ENCODE results near the gene CRYGD.
"Not testable (repeated sequence)": the region's sequence is repeated elsewhere in the genome, so short reads cannot be mapped to it uniquely, and the experiment has no call there.

CRYGD gene

DNA sequence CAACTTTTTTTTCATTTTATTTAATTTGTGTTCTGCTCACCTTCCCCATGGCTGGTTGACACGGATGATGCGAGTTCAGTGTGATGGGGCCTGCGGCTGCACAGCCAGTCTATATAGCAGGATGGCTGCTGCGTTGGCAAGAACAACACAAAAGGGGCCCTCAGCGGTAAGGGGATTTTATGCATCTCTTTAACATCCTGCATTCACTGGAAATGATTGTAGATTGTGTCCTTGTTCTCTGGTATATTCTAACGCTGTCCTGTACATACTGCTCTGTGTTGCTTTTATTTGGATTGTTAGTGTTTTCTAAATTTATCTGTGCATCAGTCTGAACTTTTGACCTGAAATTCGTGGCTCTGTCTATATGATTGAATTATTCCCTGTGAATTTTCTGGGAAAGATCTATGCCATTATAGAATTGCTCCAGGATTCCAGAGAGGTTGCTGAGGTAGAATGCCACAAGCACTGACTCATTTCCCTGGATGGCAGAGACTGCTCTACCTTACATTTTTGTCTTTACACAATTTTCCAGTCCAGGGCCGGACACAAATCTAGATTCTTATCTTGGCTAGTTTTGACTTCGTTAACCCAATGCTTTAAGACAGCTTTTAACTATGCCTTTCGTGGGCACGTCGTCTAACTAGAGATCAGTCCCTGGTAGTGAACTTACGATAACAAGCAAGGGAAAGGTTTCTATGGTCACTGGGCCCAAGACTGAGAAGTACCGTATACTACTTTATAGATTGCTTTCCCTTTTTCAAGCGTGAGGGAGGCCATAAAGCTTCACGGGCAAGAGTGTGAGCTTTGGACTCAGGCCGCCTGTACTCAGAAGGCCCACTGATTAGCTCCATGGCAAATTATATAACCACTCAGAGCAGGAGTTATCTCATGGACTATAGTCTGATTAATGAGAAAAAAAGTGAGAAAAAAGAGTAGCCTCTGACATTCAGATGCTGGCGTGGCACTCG, 5.7 kb upstream of the CRYGD start, which contains the start of gene CRYGC:
CRYGC (minus strand) TSS at position 85 of the 968 bp plus-strand sequence; CDS start at position 49, 36 bp downstream.
- DNase-seq, result no peak

DNA sequence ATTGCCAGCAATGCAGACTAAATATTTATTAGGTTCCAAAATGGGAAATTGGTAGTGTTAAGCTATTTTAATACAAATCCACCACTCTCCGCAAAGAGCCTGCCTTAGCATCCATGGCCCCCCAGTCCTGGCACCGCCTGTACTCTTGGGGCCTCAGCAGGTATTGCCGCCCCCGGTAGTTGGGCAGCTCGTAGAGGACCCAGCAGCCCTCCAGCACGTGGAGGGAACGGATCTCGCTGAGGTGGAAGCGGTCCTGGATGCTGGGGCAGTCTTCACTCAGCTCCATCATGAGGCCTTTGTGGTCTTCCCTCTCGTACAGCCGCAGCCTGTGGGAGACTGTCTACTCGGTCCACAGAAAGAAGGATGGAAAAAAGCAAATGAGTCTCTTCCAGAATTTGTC, 3.8 kb upstream of the CRYGD start:
- no peak for DNase-seq

DNA sequence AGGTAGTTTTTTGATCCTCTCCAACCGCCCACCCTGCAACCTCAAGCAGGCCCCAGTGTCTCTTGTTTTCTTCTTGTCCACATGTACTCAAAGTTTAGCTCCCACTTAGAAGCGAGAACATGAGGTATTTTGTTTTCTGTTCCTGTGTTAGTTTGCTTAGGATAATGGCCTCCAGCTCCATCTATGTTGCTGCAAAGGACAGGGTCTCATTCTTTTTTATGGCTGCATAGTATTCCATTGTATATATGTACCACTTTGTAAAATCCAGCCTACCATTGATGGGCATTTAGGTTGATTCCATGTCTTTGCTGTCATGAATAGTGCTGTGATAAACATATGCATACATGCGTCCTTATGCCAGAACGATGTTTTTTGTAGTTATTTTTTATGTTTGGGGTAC, 2.8 kb upstream of the CRYGD start:
- DNase-seq, result no peak

DNA sequence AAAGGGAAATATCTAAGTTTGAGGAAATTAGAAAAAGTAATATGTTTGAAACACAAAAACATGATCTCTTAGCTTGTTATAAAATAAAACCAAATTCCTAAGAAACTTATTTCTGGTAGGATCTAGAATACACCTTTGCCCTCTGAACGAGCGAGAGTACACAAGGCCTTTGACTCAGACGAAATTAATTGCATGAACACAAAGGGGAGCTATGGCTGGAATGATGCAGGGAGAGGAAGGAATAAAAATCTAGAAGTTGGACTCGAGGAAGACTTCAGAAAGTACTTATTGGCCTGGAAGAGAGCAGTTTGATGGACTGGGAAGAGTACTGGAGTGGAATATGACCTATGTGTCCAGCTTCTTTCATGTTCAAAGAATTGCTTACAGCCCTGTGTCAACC, 927 bp upstream of the CRYGD start:
- DNase-seq, result no peak

DNA sequence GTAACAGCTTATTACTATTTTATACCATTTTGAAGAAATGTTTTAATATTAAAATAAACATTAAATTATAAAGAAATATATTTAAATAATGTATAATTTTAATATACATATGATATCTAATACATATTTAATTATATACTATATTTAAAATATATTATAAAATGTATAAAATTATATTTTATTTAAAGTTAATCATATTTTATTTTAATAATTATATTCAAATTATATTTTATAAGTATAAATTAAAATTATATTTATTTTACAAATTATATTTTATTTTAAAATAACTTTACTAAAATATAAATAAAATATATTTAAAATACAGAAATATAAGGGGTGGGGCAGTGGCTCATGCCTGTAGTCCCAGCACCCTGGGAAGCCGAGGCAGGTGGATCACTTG, 2.1 kb downstream of the CRYGD start:
- DNase-seq, result no peak

DNA sequence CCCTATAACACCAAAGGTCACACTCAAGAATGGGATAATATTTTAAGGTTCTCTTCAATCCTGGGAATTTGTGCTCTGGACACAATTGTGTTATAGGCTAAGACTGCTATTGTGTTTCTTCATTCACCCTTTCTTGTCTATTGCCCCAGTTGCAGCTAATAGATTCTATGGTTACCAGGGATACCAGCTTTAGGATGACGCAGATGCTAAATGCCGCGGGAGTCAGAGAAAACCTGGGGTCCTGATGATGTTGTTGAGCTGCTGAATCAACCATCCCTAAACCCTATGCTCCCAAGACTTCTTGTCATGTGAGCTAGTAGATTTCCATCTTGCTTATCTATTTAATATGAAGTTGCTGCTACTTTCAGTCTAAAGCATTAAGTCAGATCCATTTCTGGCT, 5.4 kb downstream of the CRYGD start:
- DNase-seq, result no peak

DNA sequence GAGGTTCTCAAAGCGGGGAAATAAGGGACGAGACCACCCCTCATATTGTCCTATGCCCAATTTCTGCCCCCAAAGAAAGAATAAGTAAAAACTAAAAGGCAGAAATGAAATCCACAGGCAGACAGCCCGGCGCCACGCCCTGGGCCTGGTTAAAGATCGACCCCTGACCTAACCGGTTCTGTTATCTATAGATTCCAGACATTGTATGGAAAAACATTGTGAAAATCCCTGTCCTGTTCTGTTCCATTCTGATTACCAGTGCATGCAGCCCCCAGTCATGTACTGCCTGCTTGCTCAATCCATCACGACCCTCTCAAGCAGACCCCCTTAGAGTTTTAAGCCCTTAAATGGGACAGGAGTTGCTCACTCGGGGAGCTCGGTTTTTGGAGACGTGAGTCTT, 6.9 kb downstream of the CRYGD start:
- DNase-seq, result not testable (repeated sequence)

DNA sequence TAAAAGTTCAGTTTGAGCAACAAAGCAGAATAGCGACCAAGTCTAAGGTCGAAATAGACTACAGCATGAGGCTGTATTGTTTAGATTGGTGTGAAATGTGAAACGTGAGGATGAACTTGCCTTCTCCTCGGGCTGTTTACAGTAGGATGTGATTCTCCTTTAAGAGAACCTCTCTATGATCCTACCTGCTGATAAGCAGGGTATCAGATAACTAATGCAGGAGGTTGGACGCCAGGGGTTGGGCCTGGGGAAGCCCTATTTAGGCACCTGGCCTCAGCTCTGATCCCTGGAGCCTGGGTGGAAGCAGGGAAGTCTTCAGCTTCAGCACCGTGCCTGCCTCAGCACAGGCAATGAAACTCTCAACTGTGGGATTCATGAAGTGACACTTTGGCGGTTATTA, 11.4 kb downstream of the CRYGD start:
- no peak for DNase-seq

DNA sequence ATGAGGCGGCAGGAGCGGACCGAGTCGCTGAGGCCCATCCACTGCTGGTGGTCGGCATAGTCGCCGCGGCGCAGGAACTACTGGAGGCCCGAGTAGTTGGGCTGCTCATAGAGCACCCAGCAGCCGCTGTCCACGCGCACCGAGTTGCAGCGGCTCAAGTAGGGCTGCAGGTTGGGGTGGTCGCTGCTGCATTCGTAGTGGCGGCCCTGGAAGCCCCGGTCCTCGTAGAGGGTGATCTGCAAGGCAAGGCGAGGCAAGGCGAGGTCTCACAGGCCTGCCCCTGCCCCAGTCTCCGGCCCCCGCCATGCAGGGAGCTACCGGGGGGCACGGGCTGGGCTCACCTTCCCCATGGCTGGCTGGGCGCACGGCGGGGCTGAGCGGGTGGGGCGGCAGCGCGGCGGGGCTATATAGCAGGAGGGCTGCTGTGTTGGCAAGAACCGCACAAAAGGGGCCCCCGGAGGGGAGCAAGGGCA, 12.0 kb downstream of the CRYGD start:
- not testable (repeated sequence) for DNase-seq

DNA sequence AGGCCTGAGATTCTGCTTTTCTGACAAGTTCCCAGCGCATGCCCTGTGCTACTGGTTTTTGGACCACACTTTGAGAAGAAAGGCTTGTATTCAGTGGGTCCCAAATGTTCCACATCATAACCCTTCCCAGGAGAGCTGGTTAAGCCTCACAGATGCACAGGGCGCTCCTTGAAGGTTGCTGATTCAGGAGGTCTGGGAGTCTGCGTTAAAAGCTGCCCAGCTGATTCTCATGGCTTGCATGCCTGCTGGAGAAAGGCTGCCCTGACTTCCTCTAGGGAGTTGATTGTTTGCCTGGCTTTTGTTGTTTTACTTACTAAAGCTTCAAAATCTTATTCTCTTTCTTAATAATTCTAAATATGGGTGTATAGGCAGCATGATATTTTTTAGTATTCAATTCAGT, 20.7 kb downstream of the CRYGD start:
- no peak for DNase-seq

DNA sequence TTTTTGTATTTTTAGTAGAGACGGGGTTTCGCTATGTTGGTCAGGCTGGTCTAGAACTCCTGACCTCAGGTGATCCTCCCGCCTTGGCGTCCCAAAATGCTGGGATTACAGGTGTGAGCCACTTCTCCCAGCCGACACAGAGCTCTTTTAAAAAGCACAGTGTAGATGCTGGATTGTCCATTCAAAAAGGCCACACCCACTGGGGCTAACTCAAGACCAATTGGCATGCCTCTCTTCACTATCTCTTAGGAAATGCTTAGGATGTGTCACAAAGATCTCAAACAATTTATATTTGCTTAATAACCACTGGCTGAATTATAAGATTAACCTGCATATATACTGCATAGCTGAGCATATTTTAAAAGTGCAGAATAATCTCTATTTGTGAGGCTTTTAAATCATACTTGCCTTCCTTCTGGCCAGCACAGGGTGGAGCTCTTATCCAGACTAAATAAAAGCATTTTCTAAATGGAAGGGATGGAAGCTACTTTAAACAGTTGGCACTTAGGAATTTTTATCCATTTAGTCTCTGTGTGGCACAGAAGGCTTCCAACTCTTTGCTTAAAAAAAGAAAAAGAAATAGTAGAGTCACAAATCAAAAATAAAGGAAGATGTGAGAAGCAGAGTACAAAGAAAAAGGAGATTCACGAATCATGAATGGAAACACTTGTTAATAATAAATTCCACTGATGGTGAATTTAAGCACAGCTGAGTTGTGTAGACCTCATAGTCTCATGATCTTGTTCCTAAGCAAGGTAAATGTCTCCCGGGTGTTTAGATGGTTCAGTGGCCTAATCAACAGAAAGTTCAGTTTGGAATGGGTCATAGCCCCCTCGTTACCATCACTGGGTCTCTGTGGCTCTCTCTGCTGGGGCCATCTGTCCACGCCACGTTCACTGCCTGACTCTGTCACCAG, 22.4 kb downstream of the CRYGD start:
- DNase-seq, result no peak

DNA sequence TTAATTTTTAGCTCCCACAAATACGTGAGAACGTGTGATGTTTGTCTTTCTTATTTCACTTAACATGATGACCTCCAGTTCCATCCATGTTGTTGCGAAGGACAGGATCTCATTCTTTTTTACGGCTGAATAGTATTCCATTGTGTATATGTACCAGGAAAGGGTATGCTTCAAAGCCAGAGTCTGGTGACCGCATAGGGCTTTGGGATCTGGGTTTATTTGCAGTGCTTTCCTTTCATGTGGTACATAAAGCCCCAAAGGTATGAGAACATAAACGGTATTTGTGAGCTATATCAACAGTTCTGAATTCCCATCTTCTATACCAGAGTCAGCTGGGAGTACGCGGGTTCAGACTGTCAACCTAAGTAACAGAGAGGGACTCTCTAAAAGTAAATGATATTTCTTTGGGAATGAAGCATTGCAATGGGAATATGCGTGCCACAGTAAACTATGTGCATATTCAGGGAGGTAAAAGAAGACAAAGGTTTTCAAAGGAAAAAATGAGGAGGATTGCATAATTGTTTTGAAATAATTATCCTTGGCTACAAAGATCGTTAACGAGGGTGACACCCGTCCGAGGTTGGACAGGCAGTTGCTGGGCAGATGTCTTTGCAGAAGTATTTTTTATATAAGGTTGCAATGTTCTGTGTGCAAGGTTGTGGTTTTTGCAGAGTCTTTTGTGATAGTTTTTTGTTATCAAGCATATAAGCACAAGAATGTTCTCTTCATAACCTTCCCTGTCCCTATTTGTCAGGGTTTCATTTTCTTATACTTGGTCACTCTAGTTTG, 24.4 kb downstream of the CRYGD start:
- DNase-seq, result no peak

DNA sequence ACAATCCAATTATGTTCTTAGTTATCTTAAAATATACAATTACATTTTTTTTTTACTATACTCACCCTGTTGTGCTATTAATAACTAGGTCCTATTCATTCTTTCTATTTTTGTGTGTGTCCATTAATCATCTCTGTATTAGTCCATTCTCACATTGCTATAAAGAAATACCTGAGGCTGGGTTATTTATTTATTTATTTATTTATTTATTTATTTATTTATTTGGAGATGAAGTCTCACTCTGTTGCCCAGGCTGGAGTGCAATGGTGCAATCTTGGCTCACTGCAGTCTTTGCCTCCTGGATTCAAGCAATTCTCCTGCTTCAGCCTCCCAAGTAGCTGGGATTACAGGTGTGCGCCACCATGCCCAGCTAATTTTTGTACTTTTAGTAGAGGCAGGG, 25.6 kb downstream of the CRYGD start:
- not testable (repeated sequence) for DNase-seq

DNA sequence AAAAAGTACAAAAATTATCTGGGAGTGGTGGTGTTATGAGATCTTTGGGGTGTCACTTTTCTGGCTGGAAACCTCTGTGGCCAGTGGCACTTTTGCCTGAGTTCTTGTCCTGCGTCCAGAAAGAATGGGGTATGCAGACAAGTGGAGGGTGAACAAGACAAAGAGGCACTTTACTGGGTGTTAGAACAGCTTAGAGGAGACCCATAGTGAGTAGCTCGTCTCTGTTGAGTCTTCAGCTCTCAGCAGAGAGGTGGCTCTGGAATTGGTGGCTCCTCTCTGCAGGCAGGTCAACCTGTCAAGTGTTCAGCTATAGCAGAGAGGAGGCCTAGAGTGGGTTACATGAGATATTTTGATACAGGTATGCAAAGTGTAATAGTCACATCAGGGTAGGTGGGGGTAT, 26.1 kb downstream of the CRYGD start:
- no peak for DNase-seq

DNA sequence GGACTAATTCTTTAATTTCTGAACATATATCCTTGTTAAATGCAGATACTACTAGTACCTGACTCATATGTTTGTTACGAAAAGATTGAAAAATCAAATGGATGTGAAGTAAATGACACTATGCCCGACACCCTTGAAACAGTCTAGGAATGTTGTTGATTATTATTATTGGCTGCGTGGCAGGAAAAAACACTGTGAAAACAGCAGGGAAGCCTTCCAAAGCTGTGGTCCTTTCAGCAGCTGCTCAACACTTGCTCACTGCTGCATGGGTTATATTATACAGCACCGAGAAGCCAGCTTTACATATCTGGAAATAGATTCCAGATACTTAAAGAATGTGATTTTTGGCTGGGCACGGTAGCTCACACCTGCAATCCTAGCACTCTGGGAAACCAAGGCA, 26.5 kb downstream of the CRYGD start:
- no peak for DNase-seq

DNA sequence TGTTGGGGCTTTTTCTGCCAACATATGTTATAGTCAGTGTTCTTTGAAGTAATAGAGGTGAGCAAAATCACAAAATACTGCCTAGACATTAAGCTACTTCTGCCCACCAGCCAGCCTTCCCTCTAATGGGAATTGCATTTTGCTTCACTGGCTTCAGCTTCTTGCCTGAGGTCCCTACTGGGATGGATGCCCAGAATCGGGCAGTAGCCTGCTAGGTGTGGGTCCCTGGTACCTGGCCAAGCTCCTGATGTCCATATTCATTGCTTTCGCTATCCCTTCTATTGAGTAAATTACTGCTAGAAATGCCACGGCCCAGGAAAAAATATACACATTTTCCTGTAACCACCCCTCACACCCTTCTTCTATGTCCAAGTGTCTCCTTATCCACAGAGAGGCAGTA, 27.0 kb downstream of the CRYGD start:
- DNase-seq, result no peak

DNA sequence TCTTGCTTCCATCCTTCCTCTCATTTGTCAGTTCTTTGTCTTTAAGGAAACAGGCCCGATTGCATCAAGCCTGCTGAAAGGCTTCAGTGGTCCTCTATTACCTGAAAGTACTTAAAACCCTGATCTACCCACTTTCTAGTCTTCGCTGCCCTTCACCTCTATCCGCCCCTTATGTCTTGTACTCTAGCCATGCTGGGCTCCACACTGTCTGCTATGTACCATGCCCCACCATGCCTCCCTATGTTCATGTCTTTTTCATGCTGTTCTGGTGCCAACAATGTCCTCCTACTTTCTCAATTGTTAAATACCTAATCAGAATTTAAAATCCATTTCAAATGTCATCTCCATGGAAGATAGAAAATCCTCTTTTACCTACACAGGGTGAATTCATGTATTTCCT, 28.2 kb downstream of the CRYGD start:
- DNase-seq, result no peak

DNA sequence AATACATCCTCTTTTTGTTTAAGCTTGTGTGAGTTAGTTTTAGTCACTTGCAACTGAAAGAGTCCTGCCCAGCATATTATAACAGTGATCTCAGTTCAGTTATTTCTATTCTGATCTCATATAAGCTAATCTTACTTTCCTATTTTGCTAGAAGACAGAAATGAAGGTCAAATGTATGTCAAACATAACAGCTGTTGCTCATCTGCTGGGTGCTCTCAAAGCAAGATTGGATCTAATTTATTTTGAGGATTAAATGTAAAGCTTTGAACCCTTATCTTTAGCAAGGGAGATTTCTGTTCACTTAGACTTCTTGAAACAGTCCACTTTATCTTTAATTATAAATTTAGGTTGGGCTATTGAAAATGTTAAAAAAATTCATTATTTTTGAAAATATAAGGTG, 31.2 kb downstream of the CRYGD start:
- DNase-seq, result no peak

DNA sequence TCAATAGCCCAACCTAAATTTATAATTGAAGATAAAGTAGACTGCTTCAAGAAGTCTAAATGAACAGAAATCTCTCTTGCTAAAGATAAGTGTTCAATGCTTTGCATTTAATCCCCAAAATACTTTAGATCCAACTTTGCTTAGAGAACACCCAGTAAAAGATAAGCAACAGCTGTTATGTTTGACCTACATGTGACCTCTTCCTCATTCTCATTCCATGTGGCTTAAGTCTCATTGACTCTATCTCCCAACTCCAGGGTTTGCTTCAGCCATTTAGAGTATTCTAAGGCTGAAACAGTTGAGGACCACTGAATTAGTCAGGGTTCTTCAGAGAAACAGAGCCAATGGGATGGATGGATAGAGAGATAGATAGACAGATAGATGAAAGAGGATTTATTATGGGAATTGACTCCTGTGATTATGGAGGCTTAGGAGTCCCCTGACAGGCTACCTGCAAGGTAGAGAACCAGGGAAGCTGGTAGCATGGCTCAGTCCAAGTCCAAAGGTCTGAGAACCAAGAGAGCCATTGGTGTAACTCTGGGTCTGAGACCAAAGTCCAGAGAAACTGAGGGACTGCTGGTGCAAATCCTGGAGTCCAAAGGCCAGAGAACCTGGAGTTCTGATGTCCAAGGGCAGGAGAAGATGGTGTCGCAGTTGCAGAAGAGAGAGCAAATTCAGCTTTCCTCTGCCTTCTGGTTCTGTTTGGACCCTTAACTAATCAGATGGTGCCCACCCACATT, 32.1 kb downstream of the CRYGD start:
- DNase-seq, result no peak

DNA sequence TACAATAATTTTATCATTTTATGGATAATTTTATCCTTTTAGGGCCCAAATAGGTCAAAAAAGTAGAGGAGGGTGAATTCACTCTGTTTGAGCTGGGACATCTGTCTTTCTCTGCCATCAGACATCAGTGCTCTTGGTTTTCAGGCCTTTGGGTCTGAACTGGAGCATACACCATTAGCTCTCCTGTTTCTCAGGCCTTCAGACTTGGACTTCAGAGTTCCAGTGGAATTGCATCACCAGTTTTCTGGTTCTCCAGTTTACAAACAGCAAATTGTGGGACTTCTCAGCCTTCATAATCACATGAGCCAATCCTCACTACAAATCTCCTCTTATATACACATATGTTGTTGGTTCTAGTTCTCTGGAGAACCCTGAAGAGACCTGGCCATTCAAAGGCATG, 33.9 kb downstream of the CRYGD start:
- DNase-seq, result no peak

DNA sequence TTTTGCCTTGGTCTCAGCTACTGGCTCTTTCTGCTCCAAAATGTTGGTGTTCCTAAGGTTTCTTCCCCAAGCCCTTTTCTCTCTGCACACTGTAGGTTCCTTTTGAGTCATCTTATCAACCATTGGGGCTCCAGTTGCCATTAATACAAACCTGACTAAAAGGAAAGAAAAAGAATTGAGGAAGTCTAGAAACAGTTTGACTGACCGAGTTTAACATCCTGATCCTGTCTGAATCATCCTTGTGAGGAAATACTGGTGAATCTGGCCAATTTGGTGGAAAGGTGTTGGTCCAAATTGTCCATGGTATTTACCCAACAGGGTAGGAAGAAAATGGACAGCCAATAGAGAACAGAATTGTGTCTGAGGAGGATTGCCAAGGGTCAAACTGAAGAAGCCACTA, 38.3 kb downstream of the CRYGD start:
- DNase-seq, result no peak

DNA sequence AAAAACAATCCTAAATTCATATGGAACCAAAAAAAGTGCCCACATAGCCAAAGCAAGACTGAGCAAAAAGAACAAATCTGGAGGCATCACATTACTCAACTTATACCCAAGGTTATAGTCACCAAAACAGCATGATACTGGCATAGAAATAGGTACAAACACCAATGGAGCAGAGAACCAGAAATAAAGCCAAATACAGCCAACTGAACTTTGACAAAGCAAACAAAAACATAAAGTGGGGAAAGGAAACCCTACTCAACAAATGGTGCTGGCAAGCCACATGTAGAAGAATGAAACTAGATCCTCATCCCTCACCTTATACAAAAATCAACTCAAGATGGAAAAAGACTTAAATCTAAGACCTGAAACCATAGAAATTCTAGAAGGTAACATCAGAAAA, 40.5 kb downstream of the CRYGD start:
- DNase-seq, result no peak
